ENCODE data around the gene USP24. TPM values are rescaled to one million over a fixed set of nuclear protein-coding genes. Genes with fewer than 3 reads are reported as not detected.

USP24 gene
- total and polyA plus RNA-seq, 11 donors: 13.9 to 53.7 (median 35.4) TPM

DNA sequence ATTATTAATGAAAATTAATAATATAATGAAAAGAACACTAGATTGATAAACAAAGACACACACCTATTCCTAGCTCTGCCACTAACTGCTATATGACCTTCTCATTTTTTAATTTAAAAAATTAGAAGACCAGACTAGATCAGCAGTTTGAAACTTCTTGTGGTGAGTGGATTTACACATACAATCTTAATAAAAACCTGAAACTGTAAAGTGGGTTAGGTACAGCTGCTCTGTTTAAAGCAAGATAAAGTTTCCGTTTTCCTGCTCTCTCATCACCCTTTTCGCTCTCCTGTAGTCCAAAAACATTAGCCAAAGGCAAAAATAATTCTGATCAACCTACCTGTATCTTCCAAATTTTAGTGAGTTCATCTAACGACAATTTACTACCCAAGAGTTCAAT lies 58.6 kb downstream of the USP24 start:
- DNase-seq (no peak), ATAC-seq (no peak)
- WGBS, 4 donors: 97 to 99% (median 98%) methylated on average over 3 of the region's 3 CpGs
- Histone ChIP-seq H3K27ac (no peak overlapping the region), H3K4me3 (no peak overlapping the region), H3K4me1 (peaks cover 0 to 13% (median 0%) of the 10 kb centered on the region in 12 donors), H3K36me3 (peaks cover 0 to 100% (median 91%) of the 10 kb centered on the region in 9 donors), H3K9me3 (no peaks in the 10 kb centered on the region), H3K27me3 (no peaks in the 10 kb centered on the region)
- intact Hi-C loops (cut with DNase I): loop anchor here in 6 of 10 donors (5.0 to 10.0 kb wide), 4 partner anchors 58 to 1548 kb away; partner anchors contain the start of gene USP24 (in 1 of the 6)
- TF ChIP-seq CTCF (IDR thresholded peaks at IDR 0.05) (no peak), POLR2A (IDR thresholded peaks at IDR 0.05) (no peak)

DNA sequence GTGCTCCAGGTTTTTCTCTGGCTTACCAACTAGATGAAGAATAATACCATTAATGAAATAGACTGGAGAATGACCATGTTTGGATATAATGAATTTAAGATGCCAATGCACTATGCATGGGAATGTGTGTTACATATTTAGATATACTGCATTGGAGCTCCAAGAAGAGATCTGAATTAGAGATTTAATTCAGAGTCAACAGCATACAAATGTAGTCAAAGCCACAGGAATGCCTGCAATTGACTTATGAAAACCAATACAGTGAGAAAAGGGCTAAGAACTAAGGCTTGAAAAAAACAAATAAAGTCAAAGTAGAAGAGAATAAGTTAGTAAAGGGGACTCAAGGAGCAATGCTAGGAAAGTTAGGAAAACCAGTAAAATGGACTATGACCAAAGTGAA lies 59.1 kb downstream of the USP24 start:
- Histone ChIP-seq H3K9me3 (no peaks in the 10 kb centered on the region), H3K27me3 (no peaks in the 10 kb centered on the region), H3K36me3 (peaks cover 0 to 100% (median 85%) of the 10 kb centered on the region in 9 donors), H3K4me1 (peaks cover 0 to 18% (median 0%) of the 10 kb centered on the region in 12 donors), H3K27ac (no peak overlapping the region), H3K4me3 (no peak overlapping the region)
- no peak for ATAC-seq
- TF ChIP-seq POLR2A (IDR thresholded peaks at IDR 0.05) (no peak), CTCF (IDR thresholded peaks at IDR 0.05) (no peak)
- DNase-seq: no peak
- intact Hi-C loops (cut with DNase I): loop anchor here in 6 of 10 donors (5.0 to 10.0 kb wide), 4 partner anchors 59 to 1549 kb away; partner anchors contain the start of gene USP24 (in 1 of the 6)

DNA sequence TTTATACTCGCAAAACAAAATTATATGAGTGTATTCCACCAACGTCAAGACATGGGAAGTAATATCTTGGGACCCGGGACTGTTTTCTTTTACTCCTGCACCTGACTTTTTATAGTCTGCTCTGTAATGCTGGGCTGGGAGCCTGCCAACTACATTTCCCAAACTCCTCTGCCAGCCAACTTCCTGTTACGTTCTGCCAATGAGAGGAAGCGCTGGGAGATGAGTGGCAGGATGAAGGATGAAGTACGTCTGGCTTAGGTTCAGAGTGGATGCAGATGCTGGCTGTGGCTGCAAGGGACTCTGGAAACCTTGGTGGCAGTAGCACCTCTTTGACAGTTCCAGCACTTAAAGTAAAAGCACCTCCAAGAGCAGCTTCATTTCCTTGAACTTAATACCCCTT lies 59.6 kb downstream of the USP24 start:
- Histone ChIP-seq H3K4me1 (peaks cover 0 to 24% (median 0%) of the 10 kb centered on the region in 12 donors), H3K27ac (no peak overlapping the region), H3K36me3 (peaks cover 0 to 100% (median 80%) of the 10 kb centered on the region in 9 donors), H3K27me3 (no peaks in the 10 kb centered on the region), H3K4me3 (no peak overlapping the region), H3K9me3 (no peaks in the 10 kb centered on the region)
- intact Hi-C loops (cut with DNase I): loop anchor here in 6 of 10 donors (5.0 to 10.0 kb wide), 4 partner anchors 59 to 1549 kb away; partner anchors contain the start of gene USP24 (in 1 of the 6)
- WGBS, 4 donors: 31 to 46% (median 37%) methylated on average over 6 of the region's 6 CpGs
- TF ChIP-seq CTCF (IDR thresholded peaks at IDR 0.05): no peak
- TF ChIP-seq POLR2A (IDR thresholded peaks at IDR 0.05): no peak
- DNase-seq: peak; percentile 60 to 81 (median 71)
- ATAC-seq: peak; percentile 75 to 94 (median 91)

- Histone ChIP-seq H3K9me3 (no peaks in the 10 kb centered on the region), H3K4me1 (peaks cover 0 to 28% (median 0%) of the 10 kb centered on the region in 12 donors), H3K4me3 (no peak overlapping the region), H3K27me3 (no peaks in the 10 kb centered on the region), H3K36me3 (peaks cover 0 to 100% (median 75%) of the 10 kb centered on the region in 9 donors), H3K27ac (no peak overlapping the region)
- ATAC-seq (no peak), DNase-seq (no peak)
- intact Hi-C loops (cut with DNase I): loop anchor here in 6 of 10 donors (5.0 to 10.0 kb wide), 4 partner anchors 60 to 1550 kb away; partner anchors contain the start of gene USP24 (in 1 of the 6)
- no peak for TF ChIP-seq CTCF (IDR thresholded peaks at IDR 0.05)
- no peak for TF ChIP-seq POLR2A (IDR thresholded peaks at IDR 0.05)
- 91 to 94% (median 92%) methylated on average over 5 of the region's 5 CpGs for WGBS, 4 donors
These were observed 60.5 kb downstream of the USP24 start for GRCh38 chr1:55154616-55155015.
